ENCODE measurements around the gene NUMB.

GRCh38 chr14:73376585-73376984, 81.8 kb downstream of the NUMB start:
- no peak for TF ChIP-seq CTCF (IDR thresholded peaks at IDR 0.05; ENCODE audit: low read depth, low read length)
- no peak for TF ChIP-seq EZH2phosphoT487 (IDR thresholded peaks at IDR 0.05; ENCODE audit: low read depth)

All from OCI-LY3 (cell line).